Measurements from ENCODE around the gene VCY. TPM values are rescaled to one million over a fixed set of nuclear protein-coding genes. Genes with fewer than 3 reads are reported as not detected.
"Not testable (repeated sequence)": the region's sequence is repeated elsewhere in the genome, so short reads cannot be mapped to it uniquely, and the experiment has no call there.

The VCY gene
- total RNA-seq = not detected in 2 replicates
- long read RNA-seq = 0 reads

DNA sequence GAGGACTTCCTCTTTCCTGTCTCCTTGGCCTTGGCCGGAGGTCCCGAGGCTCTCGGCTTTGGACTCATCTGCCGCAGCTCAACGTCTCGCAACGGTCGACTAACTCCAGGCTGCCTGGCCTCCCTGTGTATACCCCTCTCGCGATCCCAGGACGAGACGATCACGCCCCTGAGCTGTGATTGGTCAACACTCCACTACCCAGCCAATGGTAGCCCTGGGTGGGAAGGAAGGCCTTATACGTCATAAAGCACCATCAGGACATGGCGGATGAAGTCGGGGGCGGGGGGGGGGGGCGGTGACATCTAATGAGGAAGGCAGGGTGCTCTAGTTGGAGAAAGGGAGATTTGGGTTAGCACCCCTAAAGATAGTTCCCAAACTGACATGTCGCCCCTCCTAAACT lies at the start of gene VCY:
Gene VCY (minus strand): TSS at position 101 of the 400 bp plus-strand sequence. CDS start 33 bp downstream, at position 68.
- not testable (repeated sequence) for DNase-seq (ENCODE audit: low read depth, low spot score); H3K27me3 Mint-ChIP-seq (ENCODE audit: low read depth); H3K4me1 Mint-ChIP-seq; H3K36me3 Mint-ChIP-seq (ENCODE audit: low read depth); H3K9me3 Mint-ChIP-seq; H3K4me3 Mint-ChIP-seq; H3K27ac Mint-ChIP-seq (ENCODE audit: unreplicated experiment)

DNA sequence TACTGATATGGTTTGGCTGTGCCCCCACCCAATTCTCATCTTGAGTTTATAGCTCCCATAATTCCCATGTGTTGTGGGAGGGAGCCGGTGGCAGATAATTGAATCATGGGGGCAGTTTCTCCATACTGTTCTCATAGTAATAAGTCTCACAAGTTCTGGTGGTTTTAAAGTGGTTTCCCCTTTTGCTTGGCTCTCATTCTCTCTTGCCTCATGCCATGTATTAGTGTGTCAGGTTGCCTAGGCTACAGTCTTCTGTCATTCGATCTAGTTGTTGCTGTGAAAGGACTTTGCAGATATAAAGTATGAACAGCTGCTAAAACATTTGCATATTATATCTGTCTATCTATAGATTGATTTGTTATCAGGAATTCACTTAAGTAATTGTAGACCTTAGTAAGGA lies 44.1 kb upstream of the VCY start:
- not testable (repeated sequence) for H3K27ac Mint-ChIP-seq (ENCODE audit: unreplicated experiment); H3K4me3 Mint-ChIP-seq; H3K9me3 Mint-ChIP-seq; DNase-seq (ENCODE audit: low read depth, low spot score); H3K36me3 Mint-ChIP-seq (ENCODE audit: low read depth); H3K4me1 Mint-ChIP-seq; H3K27me3 Mint-ChIP-seq (ENCODE audit: low read depth)

DNA sequence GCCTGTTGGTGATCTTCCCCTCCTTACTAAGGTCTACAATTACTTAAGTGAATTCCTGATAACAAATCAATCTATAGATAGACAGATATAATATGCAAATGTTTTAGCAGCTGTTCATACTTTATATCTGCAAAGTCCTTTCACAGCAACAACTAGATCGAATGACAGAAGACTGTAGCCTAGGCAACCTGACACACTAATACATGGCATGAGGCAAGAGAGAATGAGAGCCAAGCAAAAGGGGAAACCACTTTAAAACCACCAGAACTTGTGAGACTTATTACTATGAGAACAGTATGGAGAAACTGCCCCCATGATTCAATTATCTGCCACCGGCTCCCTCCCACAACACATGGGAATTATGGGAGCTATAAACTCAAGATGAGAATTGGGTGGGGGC lies 25.6 kb upstream of the VCY start:
- H3K27ac Mint-ChIP-seq (ENCODE audit: unreplicated experiment); H3K4me1 Mint-ChIP-seq; H3K27me3 Mint-ChIP-seq (ENCODE audit: low read depth); DNase-seq (ENCODE audit: low read depth, low spot score); H3K4me3 Mint-ChIP-seq; H3K36me3 Mint-ChIP-seq (ENCODE audit: low read depth); H3K9me3 Mint-ChIP-seq: not testable (repeated sequence)

DNA sequence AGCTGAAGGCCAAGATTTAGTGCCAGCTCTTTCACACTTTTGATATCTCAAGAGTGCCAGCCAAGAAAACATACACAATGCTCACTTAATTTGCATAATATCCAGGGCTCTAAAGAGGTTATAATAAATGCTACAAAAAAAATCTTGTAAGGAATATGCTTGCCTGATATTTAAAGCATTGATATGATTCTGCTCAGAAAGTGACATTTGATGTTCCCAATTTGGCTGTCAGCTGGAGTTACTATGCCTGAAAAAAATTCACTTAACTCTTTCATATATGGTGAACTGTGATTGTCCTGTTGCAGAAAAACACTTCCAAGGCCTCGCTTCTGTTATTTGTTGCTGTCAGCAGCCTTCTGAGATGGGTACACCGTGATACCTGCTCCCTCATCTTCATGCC lies 43.9 kb downstream of the VCY start:
- not testable (repeated sequence) for H3K4me1 Mint-ChIP-seq; H3K27me3 Mint-ChIP-seq (ENCODE audit: low read depth); H3K4me3 Mint-ChIP-seq; H3K9me3 Mint-ChIP-seq; H3K27ac Mint-ChIP-seq (ENCODE audit: unreplicated experiment); DNase-seq (ENCODE audit: low read depth, low spot score); H3K36me3 Mint-ChIP-seq (ENCODE audit: low read depth)

Other genes starting within 250 kb of the VCY start
- not detected in 2 replicates for gene VCY1B, start 69.8 kb upstream of the VCY start, total RNA-seq